ENCODE data around the gene RNF150.

Gene RNF150

GRCh38 chr4:141144207-141144606 is 10.9 kb upstream of the RNF150 start:
- TF ChIP-seq CTCF (IDR thresholded peaks at IDR 0.05; ENCODE audit: low read depth, low read length, missing control alignments) = no peak
- in situ Hi-C loops (cut with HindIII; ENCODE audit: low sequenced_read_pairs) = no loop called here
- no peak for DNase-seq (ENCODE audit: low read depth)
- H3K4me3 ChIP-seq (ENCODE audit: low read depth, low read length) = no peak overlapping the region

GRCh38 chr4:141142423-141142822 is 9.2 kb upstream of the RNF150 start:
- in situ Hi-C loops (cut with HindIII; ENCODE audit: low sequenced_read_pairs) = no loop called here
- DNase-seq (ENCODE audit: low read depth) = no peak
- TF ChIP-seq CTCF (IDR thresholded peaks at IDR 0.05; ENCODE audit: low read depth, low read length, missing control alignments) = no peak
- H3K4me3 ChIP-seq (ENCODE audit: low read depth, low read length) = no peak overlapping the region

DNA sequence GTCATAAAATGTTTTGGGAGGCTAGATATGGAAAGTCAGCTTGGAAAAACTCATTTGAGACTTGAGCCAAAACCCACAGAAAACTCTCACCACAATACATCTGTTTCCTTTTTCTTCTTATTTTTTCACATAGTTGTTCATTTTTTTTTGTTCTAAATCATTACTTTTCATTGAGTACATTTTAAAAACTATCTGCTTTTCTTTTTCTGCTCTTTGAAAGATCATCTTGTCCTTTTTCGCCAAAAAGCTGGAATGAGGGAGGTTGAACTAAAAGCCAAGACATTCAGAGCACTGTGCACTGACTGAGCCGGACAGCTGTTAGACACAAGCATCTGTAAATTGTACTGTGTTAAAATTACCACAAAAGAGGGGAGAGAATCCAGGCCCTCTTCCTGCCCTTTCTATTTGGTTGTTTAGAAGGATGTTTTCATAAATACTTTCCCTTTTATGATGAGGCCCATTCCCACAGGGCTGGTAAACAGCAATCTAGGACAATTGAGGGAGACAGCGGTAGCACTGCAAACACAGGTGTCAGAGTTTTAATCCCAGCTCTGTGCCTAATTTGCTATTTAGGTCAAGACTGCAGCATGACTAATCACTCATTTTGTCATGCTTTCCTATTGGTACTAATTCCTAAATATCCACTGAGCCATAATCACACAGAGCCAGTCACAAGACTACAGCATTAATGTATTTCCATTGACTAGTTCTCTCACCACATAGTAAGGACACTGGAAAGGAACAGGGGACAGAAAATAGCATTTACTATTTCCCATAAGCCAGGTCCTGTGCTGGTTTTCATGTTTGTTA is 7.3 kb upstream of the RNF150 start:
- H3K4me3 ChIP-seq (ENCODE audit: low read depth, low read length) = no peak overlapping the region
- in situ Hi-C loops (cut with HindIII; ENCODE audit: low sequenced_read_pairs) = no loop called here
- TF ChIP-seq CTCF (IDR thresholded peaks at IDR 0.05; ENCODE audit: low read depth, low read length, missing control alignments) = no peak
- DNase-seq (ENCODE audit: low read depth) = no peak

DNA sequence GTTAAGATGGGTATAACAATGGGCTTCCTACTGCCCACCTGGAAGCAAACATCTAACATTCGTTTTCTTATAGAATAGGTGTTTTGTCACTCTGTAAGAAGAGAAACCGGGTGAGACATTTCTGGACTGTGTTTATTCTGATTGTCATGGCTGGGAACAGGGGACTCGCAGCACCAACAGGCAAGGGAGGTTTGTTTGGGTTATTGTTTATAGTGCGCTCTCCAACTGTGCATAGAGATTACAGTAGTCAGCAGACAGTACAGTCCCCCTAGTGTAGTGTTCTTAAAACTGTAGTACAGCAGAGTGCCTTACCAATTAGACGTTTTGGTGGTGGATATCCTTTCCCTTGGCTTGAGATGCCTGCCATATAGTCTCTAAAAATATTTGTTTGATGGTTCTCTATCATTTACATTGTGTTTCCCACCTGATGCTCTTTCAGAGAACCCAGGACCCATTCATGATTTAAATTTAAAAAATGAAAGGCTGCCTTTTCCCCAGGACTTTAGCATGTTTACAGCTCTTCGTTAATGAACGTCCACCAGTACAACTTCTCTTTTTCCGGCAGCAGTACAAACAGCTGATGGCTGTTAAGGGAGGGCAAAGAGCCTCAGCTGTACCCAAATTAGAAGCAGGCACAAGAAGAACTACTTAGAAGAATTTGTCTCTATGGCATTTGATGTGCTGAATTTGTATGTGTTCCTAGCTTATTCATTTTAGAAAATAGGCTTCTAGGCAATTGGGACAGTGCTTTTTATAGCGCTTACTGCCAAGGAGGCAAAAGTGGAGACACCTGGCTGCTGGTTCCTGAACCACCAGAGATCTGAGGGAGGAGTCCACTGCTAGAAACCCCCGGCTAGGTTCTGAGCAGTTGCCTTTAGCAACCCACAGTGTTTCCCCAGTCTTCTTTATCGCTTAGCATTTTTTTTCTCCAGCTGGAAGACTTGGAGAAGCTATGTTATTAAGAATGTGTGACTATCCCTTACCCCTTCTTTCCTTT is 1.0 kb upstream of the RNF150 start:
- no peak for DNase-seq (ENCODE audit: low read depth)
- H3K4me3 ChIP-seq (ENCODE audit: low read depth, low read length) = no peak overlapping the region
- TF ChIP-seq CTCF (IDR thresholded peaks at IDR 0.05; ENCODE audit: low read depth, low read length, missing control alignments) = peak; percentile 24
- in situ Hi-C loops (cut with HindIII; ENCODE audit: low sequenced_read_pairs) = loop anchor here (5.0 kb wide), 1 partner anchor 267 kb away; no protein-coding TSS in a partner anchor

- in situ Hi-C loops (cut with HindIII; ENCODE audit: low sequenced_read_pairs) = loop anchor here (5.0 kb wide), 1 partner anchor 265 kb away; no protein-coding TSS in a partner anchor
- H3K4me3 ChIP-seq (ENCODE audit: low read depth, low read length) = peak overlapping the region; percentile 78
- TF ChIP-seq CTCF (IDR thresholded peaks at IDR 0.05; ENCODE audit: low read depth, low read length, missing control alignments) = no peak
- no peak for DNase-seq (ENCODE audit: low read depth)
Observed at GRCh38 chr4:141132709-141133145, 542 bp downstream of the RNF150 start.

GRCh38 chr4:141132072-141132708 is 1.1 kb downstream of the RNF150 start:
- no peak for TF ChIP-seq CTCF (IDR thresholded peaks at IDR 0.05; ENCODE audit: low read depth, low read length, missing control alignments)
- DNase-seq (ENCODE audit: low read depth) = no peak
- in situ Hi-C loops (cut with HindIII; ENCODE audit: low sequenced_read_pairs) = loop anchor here (5.0 kb wide), 1 partner anchor 265 kb away; no protein-coding TSS in a partner anchor
- H3K4me3 ChIP-seq (ENCODE audit: low read depth, low read length) = peak overlapping the region; percentile 78

Measured in astrocyte of the cerebellum (primary cell).